Vagina (tissue), 2 donors: Measurements from ENCODE around the gene CAMKK2. TPM values are rescaled to one million over a fixed set of nuclear protein-coding genes. Genes with fewer than 3 reads are reported as not detected.

Source experiments
- DNase-seq, 2 donors: peaks; one replicate each; pipeline ENCODE4 v3.0.0-alpha.2; 2017; ENCODE audit errors: extremely low spot score in 2 of 2
- H3K27ac ChIP-seq: fragments of 200-600 bp; sonication (generic); one replicate; pipeline ENCODE4 v1.5.1; 2019
- H3K27me3 ChIP-seq: fragments of 200-600 bp; sonication (generic); one replicate; pipeline ENCODE4 v1.5.1; 2019
- H3K36me3 ChIP-seq, 2 donors: fragments of 200-600 bp; sonication (generic); one replicate each; pipeline ENCODE4 v1.5.1; 2017 to 2019
- H3K4me1 ChIP-seq: fragments of 200-600 bp; sonication (generic); one replicate; pipeline ENCODE4 v1.5.1; 2019
- H3K4me3 ChIP-seq, 2 donors: fragments of 200-600 bp; sonication (generic); 1 replicate in 1 of 2; 2 replicates in 1 of 2; pipeline ENCODE4 v1.5.1; 2016 to 2019
- H3K9me3 ChIP-seq: fragments of 200-600 bp; sonication (generic); one replicate; pipeline ENCODE4 v1.5.1; 2019
- POLR2A ChIP-seq, 2 donors: fragments of 450-650 bp; IDR thresholded peaks; one replicate each; pipeline ENCODE4 v1.6.1; 2017; ENCODE audit warnings: antibody characterized with exemption in 2 of 2, mild to moderate bottlenecking in 2 of 2, moderate library complexity in 2 of 2
- POLR2AphosphoS5 ChIP-seq, 2 donors: sonication (generic); formaldehyde crosslinking; IDR thresholded peaks; one replicate each; pipeline ENCODE4 v1.9.0; 2017; ENCODE audit warnings: antibody characterized with exemption in 2 of 2, mild to moderate bottlenecking in 2 of 2, low read depth in 1 of 2; ENCODE audit not compliant: insufficient read depth in 1 of 2
- intact Hi-C: fragments of 100-400 bp; cut with DNase I; formaldehyde crosslinking; loops from one replicate; pipeline ENCODE4 v1.15.1; 2023
- total RNA-seq: library from RNA; depleted of rRNA; stranded (reverse); fragments of >200 nt; gene quantifications from one replicate; pipeline ENCODE4 v1.2.3, GENCODE V29; 2016
- TF ChIP-seq, protein P1 (sequence below), 3 experiments: fragments of 450-650 bp in 2 of 3; fragments of 200-600 bp in 1 of 3; sonication (generic) in 1 of 3; IDR thresholded peaks; one replicate each; pipeline ENCODE4 v1.5.1; 2017 to 2019; ENCODE audit warnings: antibody characterized with exemption in 3 of 3, mild to moderate bottlenecking in 2 of 3, moderate library complexity in 2 of 3

CAMKK2 gene
- total RNA-seq, 1 donor from 2014 or later: 32.7 TPM

DNA sequence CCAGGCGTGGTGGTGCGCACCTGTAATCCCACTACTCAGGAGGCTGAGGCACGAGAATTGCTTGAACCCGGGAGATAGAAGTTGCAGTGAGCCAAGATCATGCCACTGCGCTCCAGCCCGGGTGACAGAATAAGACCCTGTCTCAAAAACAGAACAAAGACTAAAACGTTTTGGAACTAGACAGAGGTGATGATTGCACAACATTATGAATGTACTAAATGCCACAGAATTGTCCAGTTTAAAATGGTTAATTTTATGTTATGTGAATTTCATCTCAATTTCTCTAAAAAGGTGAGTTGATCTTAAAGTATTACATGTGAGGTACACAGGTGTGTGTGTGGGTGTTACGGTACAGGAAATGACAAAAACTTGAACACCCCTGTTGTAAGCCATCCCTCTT is 70.1 kb downstream of the CAMKK2 start:
- Histone ChIP-seq H3K4me1 (peaks cover 17% of the 10 kb centered on the region), H3K4me3 (no peak overlapping the region), H3K27ac (no peak overlapping the region), H3K27me3 (no peaks in the 10 kb centered on the region), H3K9me3 (no peaks in the 10 kb centered on the region), H3K36me3 (peaks cover 0 to 13% of the 10 kb centered on the region in 2 donors)
- no peak for TF ChIP-seq POLR2A (IDR thresholded peaks at IDR 0.05)
- TF ChIP-seq, protein P1, sequence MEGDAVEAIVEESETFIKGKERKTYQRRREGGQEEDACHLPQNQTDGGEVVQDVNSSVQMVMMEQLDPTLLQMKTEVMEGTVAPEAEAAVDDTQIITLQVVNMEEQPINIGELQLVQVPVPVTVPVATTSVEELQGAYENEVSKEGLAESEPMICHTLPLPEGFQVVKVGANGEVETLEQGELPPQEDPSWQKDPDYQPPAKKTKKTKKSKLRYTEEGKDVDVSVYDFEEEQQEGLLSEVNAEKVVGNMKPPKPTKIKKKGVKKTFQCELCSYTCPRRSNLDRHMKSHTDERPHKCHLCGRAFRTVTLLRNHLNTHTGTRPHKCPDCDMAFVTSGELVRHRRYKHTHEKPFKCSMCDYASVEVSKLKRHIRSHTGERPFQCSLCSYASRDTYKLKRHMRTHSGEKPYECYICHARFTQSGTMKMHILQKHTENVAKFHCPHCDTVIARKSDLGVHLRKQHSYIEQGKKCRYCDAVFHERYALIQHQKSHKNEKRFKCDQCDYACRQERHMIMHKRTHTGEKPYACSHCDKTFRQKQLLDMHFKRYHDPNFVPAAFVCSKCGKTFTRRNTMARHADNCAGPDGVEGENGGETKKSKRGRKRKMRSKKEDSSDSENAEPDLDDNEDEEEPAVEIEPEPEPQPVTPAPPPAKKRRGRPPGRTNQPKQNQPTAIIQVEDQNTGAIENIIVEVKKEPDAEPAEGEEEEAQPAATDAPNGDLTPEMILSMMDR (IDR thresholded peaks at IDR 0.05): no peak
- DNase-seq: no peak
- intact Hi-C loops: no loop called here

DNA sequence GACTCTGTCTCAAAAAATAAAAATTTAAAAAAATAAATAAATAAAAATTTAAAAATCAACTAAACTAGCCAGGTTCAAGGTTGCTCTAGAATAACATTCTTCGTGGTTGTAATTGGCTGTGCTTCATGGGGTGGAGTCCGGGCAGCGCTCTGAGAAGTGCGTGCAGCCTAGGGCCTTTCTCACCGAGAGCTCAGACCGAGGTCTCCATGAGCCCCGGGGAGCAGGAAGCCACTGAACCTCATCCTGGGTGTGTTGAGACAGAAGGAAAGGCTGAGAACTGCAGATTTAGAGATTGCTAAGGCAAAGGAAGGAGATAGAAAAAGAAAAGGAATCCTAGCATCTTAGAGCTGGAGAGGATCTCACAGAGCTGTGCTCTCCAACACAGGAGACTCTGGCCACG is 71.9 kb downstream of the CAMKK2 start:
- Histone ChIP-seq H3K36me3 (peaks cover 0 to 13% of the 10 kb centered on the region in 2 donors), H3K27ac (no peak overlapping the region), H3K27me3 (no peaks in the 10 kb centered on the region), H3K4me1 (peaks cover 11% of the 10 kb centered on the region), H3K4me3 (no peak overlapping the region), H3K9me3 (no peaks in the 10 kb centered on the region)
- TF ChIP-seq, protein P1 (IDR thresholded peaks at IDR 0.05): no peak
- TF ChIP-seq POLR2AphosphoS5 (IDR thresholded peaks at IDR 0.05; ENCODE audit: insufficient read depth in 1 of 2, low read depth in 1 of 2): no peak
- no peak for TF ChIP-seq POLR2A (IDR thresholded peaks at IDR 0.05)
- DNase-seq: no peak
- intact Hi-C loops: no loop called here

DNA sequence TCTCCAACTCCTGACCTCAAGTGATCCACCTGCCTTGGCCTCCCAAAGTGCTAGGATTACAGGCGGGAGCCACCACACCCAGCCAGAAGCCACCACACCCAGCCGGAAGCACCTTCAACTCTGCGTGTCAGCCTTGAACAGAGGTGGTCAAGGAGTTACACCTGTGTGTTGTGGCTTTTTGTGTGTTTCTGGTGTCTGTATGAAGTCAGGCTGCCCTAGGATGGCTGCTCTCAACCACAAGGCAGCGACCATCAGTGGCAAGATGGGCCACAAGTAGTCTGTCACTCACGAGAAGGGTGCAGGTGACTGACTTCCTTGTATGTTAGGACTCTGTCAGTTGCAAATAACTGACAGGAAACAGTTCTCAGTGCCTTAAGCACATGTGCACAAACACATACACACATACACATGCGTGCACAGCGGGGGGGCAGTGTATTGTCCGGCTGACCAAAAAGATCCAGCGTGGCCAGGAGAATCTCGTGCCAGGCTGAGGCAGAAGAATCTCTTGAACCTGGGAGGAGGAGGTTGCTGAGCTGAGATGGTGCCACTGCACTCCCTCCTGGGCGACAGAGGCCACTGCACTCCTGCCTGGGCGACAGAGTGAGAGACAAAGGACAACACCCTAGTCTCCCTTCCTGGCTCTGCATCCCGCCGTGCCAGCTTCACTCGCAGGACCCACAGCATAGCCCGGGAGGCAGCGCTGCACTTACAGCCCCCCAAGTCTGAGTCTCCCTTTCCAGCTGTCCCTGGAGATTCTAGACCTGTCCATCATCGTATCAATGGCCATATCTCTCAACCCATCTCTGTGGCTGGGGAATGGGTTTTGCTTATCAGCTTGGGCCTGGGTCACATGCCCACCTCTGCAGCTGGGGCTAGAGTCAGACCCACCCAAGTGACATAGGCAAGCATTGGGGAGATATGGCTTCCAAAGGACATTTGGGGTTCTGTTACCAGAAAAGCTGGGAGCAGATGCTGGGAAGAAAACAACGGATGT is 72.9 kb downstream of the CAMKK2 start:
- intact Hi-C loops: no loop called here
- Histone ChIP-seq H3K27ac (no peak overlapping the region), H3K27me3 (no peaks in the 10 kb centered on the region), H3K36me3 (peaks cover 0 to 7% of the 10 kb centered on the region in 2 donors), H3K4me1 (peaks cover under 1% of the 10 kb centered on the region), H3K9me3 (no peaks in the 10 kb centered on the region), H3K4me3 (no peak overlapping the region)
- TF ChIP-seq POLR2A (IDR thresholded peaks at IDR 0.05) (no peak), POLR2AphosphoS5 (IDR thresholded peaks at IDR 0.05; ENCODE audit: insufficient read depth in 1 of 2, low read depth in 1 of 2) (no peak)
- TF ChIP-seq, protein P1 (IDR thresholded peaks at IDR 0.05): no peak
- no peak for DNase-seq

DNA sequence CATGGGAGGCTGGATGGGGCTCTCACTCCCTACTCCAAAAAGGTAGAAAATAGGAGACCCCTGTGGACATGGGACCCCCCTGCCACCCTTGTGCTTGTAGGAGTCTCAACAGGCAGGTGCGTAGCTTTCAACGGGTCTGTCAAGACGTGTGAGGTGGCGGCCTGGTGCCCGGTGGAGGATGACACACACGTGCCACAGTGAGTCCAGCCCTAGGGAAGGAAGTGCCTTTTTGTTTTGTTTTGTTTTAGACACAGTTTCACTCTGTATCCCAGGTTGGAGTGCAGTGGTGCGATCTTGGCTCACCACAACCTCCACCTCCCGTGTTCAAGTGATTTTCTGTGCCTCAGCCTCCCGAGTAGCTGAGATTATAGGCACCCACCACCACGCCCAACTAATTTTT is 73.7 kb downstream of the CAMKK2 start:
- H3K27ac ChIP-seq: no peak overlapping the region
- no peaks in the 10 kb centered on the region for H3K27me3 ChIP-seq
- no peak for DNase-seq
- peaks cover 0 to 6% of the 10 kb centered on the region in 2 donors for H3K36me3 ChIP-seq
- H3K4me3 ChIP-seq: no peak overlapping the region
- no peaks in the 10 kb centered on the region for H3K9me3 ChIP-seq
- no peaks in the 10 kb centered on the region for H3K4me1 ChIP-seq
- TF ChIP-seq POLR2A (IDR thresholded peaks at IDR 0.05) (no peak), POLR2AphosphoS5 (IDR thresholded peaks at IDR 0.05; ENCODE audit: insufficient read depth in 1 of 2, low read depth in 1 of 2) (no peak)
- TF ChIP-seq, protein P1 (IDR thresholded peaks at IDR 0.05): no peak
- intact Hi-C loops: no loop called here
